NCI-H146 treated with DMSO at 0.1 percent for 48 hours (cell line): Measurements from ENCODE around the gene HES7.
"Not testable (repeated sequence)": the region's sequence is repeated elsewhere in the genome, so short reads cannot be mapped to it uniquely, and the experiment has no call there.

Experiments
- DNase-seq: peaks from one replicate; lab custom pipeline; 2025; ENCODE audit not compliant: unreplicated experiment; lab: John Stamatoyannopoulos, UW

Gene HES7

GRCh38 chr17:8123695-8124349 is at the start of gene HES7:
TSS of gene HES7 (minus strand) at chr17:8124106. CDS start at chr17:8124084, 22 bp downstream.
- no peak for DNase-seq

- peak; percentile 88 for DNase-seq
Measured at GRCh38 chr17:8173056-8173870, 49.4 kb upstream of the HES7 start.

- DNase-seq, result not testable (repeated sequence)
Measured at GRCh38 chr17:8170186-8170585, 46.3 kb upstream of the HES7 start.

GRCh38 chr17:8167526-8167925 is 43.6 kb upstream of the HES7 start:
- no peak for DNase-seq

- DNase-seq, result no peak
Measured at GRCh38 chr17:8166731-8167130, 42.8 kb upstream of the HES7 start.

GRCh38 chr17:8164815-8165131 is 40.9 kb upstream of the HES7 start:
- no peak for DNase-seq

GRCh38 chr17:8163978-8164814 is 40.3 kb upstream of the HES7 start:
- no peak for DNase-seq

GRCh38 chr17:8162997-8163977 is 39.4 kb upstream of the HES7 start:
- peak; percentile 22 for DNase-seq

- DNase-seq, result no peak
Measured at GRCh38 chr17:8162233-8162996, 38.5 kb upstream of the HES7 start, which contains the start of gene VAMP2. TSS of gene VAMP2 (minus strand) at chr17:8162948. CDS start at chr17:8162879, 69 bp downstream.

- DNase-seq, result no peak
Measured at GRCh38 chr17:8161289-8162232, 37.7 kb upstream of the HES7 start.

- DNase-seq, result no peak
Measured at GRCh38 chr17:8160741-8161221, 36.9 kb upstream of the HES7 start.

GRCh38 chr17:8160224-8160577 is 36.3 kb upstream of the HES7 start:
- DNase-seq, result no peak

- DNase-seq, result no peak
Measured at GRCh38 chr17:8159459-8160223, 35.7 kb upstream of the HES7 start.

- no peak for DNase-seq
Measured at GRCh38 chr17:8159032-8159400, 35.1 kb upstream of the HES7 start.

- peak; percentile 65 for DNase-seq
Measured at GRCh38 chr17:8158267-8159031, 34.5 kb upstream of the HES7 start.

GRCh38 chr17:8156246-8156992 is 32.5 kb upstream of the HES7 start:
- peak; percentile 99 for DNase-seq

GRCh38 chr17:8155996-8156245 is 32.0 kb upstream of the HES7 start:
- no peak for DNase-seq
